Esophagus muscularis mucosa (tissue), 4 donors: ENCODE measurements around the gene GCN1.
A peak's percentile ranks its signal among the peaks of the same experiment; 100 is the strongest.

ENCODE experiments used
- EP300 ChIP-seq: sonication (generic); formaldehyde crosslinking; IDR thresholded peaks from one replicate; pipeline ENCODE4 v1.6.1; 2017; ENCODE audit warnings: antibody characterized with exemption
- POLR2A ChIP-seq: fragments of 450-650 bp; IDR thresholded peaks from one replicate; pipeline ENCODE4 v1.6.1; 2017; ENCODE audit warnings: antibody characterized with exemption, moderate library complexity, mild to moderate bottlenecking, low read depth
- POLR2AphosphoS5 ChIP-seq, 2 donors: sonication (generic); formaldehyde crosslinking; IDR thresholded peaks; one replicate each; pipeline ENCODE4 v1.6.1; 2017; ENCODE audit warnings: antibody characterized with exemption in 2 of 2
- TF ChIP-seq, protein P1 (sequence below), 3 experiments: fragments of 200-600 bp in 2 of 3; fragments of 450-650 bp in 1 of 3; sonication (generic) in 2 of 3; IDR thresholded peaks; one replicate each; pipeline ENCODE4 v1.5.1; 2017 to 2019; ENCODE audit warnings: antibody characterized with exemption in 3 of 3, mild to moderate bottlenecking in 2 of 3, moderate library complexity in 1 of 3

DNA sequence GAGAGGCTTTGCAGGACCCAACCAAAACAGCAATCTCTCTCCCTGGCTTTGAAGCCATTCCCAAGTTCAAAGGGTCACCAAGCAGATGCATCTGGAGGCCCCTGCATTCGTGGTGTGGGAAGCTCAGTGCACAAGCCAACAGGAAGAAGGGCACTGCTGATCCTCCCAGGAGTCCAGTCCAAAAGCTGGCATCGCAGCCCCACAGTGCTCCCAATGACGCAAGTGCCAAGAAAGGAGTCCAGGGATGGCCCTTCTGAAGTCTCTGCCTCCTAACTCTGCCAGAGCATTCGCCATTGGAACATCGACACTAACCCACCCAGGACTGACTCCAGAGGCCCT is 45.9 kb upstream of the GCN1 start:
- TF ChIP-seq, protein P1, sequence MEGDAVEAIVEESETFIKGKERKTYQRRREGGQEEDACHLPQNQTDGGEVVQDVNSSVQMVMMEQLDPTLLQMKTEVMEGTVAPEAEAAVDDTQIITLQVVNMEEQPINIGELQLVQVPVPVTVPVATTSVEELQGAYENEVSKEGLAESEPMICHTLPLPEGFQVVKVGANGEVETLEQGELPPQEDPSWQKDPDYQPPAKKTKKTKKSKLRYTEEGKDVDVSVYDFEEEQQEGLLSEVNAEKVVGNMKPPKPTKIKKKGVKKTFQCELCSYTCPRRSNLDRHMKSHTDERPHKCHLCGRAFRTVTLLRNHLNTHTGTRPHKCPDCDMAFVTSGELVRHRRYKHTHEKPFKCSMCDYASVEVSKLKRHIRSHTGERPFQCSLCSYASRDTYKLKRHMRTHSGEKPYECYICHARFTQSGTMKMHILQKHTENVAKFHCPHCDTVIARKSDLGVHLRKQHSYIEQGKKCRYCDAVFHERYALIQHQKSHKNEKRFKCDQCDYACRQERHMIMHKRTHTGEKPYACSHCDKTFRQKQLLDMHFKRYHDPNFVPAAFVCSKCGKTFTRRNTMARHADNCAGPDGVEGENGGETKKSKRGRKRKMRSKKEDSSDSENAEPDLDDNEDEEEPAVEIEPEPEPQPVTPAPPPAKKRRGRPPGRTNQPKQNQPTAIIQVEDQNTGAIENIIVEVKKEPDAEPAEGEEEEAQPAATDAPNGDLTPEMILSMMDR (IDR thresholded peaks at IDR 0.05) = no peak
- TF ChIP-seq POLR2AphosphoS5 (IDR thresholded peaks at IDR 0.05) = peak in 1 of 2 donors; percentile 35
- TF ChIP-seq POLR2A = no peak
- TF ChIP-seq EP300 = no peak
